Tibial nerve (tissue), 3 donors: ENCODE measurements around the gene MT1X.
"Not testable (repeated sequence)": the region's sequence is repeated elsewhere in the genome, so short reads cannot be mapped to it uniquely, and the experiment has no call there.

ENCODE experiments used
- POLR2A ChIP-seq, 2 donors: fragments of 450-650 bp; IDR thresholded peaks; one replicate each; pipeline ENCODE4 v1.6.1; 2017; ENCODE audit warnings: antibody characterized with exemption in 2 of 2, mild to moderate bottlenecking in 2 of 2, moderate library complexity in 2 of 2
- TF ChIP-seq, protein P1 (sequence below), 5 experiments: fragments of 200-600 bp in 3 of 5; fragments of 450-650 bp in 2 of 5; sonication (generic) in 3 of 5; IDR thresholded peaks; one replicate each; pipeline ENCODE4 v1.5.1; 2016 to 2019; ENCODE audit warnings: antibody characterized with exemption in 5 of 5, mild to moderate bottlenecking in 3 of 5, moderate library complexity in 2 of 5

GRCh38 chr16:56671691-56672090, 10.6 kb upstream of the MT1X start:
- not testable (repeated sequence) for TF ChIP-seq POLR2A (IDR thresholded peaks at IDR 0.05)
- TF ChIP-seq, protein P1, sequence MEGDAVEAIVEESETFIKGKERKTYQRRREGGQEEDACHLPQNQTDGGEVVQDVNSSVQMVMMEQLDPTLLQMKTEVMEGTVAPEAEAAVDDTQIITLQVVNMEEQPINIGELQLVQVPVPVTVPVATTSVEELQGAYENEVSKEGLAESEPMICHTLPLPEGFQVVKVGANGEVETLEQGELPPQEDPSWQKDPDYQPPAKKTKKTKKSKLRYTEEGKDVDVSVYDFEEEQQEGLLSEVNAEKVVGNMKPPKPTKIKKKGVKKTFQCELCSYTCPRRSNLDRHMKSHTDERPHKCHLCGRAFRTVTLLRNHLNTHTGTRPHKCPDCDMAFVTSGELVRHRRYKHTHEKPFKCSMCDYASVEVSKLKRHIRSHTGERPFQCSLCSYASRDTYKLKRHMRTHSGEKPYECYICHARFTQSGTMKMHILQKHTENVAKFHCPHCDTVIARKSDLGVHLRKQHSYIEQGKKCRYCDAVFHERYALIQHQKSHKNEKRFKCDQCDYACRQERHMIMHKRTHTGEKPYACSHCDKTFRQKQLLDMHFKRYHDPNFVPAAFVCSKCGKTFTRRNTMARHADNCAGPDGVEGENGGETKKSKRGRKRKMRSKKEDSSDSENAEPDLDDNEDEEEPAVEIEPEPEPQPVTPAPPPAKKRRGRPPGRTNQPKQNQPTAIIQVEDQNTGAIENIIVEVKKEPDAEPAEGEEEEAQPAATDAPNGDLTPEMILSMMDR (IDR thresholded peaks at IDR 0.05) = not testable (repeated sequence)
